Small intestine (tissue), 7 donors: Measurements from ENCODE around the gene PPP1R11. TPM values are rescaled to one million over a fixed set of nuclear protein-coding genes. Genes with fewer than 3 reads are reported as not detected.

Source experiments
- DNase-seq, 2 donors: peaks; one replicate each; pipeline versions ENCODE4 v3.0.0 to v3.0.0-alpha.2; 2013
- FAIRE-seq: peaks from 2 replicates; lab custom pipeline; 2012; peaks lifted over from hg19 to GRCh38; lab: Jason Lieb, UNC
- H3K27ac ChIP-seq, 3 donors: one replicate each; pipeline ENCODE4 v1.5.1; 2013; ENCODE audit warnings: low read length in 2 of 3, mild to moderate bottlenecking in 2 of 3, control low read depth in 1 of 3, inconsistent platforms in 1 of 3, low read depth in 1 of 3, moderate library complexity in 1 of 3
- H3K27me3 ChIP-seq, 3 donors: one replicate each; pipeline ENCODE4 v1.6.1; 2013; ENCODE audit warnings: low read length in 3 of 3, inconsistent platforms in 1 of 3; ENCODE audit not compliant: control insufficient read depth in 3 of 3, insufficient read depth in 3 of 3
- H3K36me3 ChIP-seq, 3 donors: one replicate each; pipeline ENCODE4 v1.6.1; 2013; ENCODE audit warnings: low read length in 3 of 3, inconsistent platforms in 1 of 3, low read depth in 1 of 3, mild to moderate bottlenecking in 1 of 3, moderate library complexity in 1 of 3; ENCODE audit not compliant: control insufficient read depth in 3 of 3, insufficient read depth in 2 of 3
- H3K4me1 ChIP-seq, 3 donors: one replicate each; pipeline ENCODE4 v1.6.1; 2013; ENCODE audit warnings: low read length in 2 of 3, inconsistent platforms in 1 of 3, low read depth in 1 of 3, mild to moderate bottlenecking in 1 of 3, moderate library complexity in 1 of 3; ENCODE audit not compliant: control insufficient read depth in 3 of 3, insufficient read depth in 2 of 3
- H3K4me3 ChIP-seq, 3 donors: one replicate each; pipeline ENCODE4 v1.5.1; 2013; ENCODE audit warnings: low read length in 3 of 3, control low read depth in 1 of 3, inconsistent platforms in 1 of 3, low read depth in 1 of 3, mild to moderate bottlenecking in 1 of 3, moderate library complexity in 1 of 3
- H3K9me3 ChIP-seq, 2 donors: one replicate each; pipeline ENCODE4 v1.6.1; 2013; ENCODE audit warnings: low read depth in 1 of 2, low read length in 1 of 2; ENCODE audit not compliant: control insufficient read depth in 2 of 2, insufficient read depth in 1 of 2
- WGBS, 3 donors: extraction: QIAGEN DNeasy Blood & Tissue Kit; methylation state at CpG; one replicate each; pipeline ENCODE4 v1.1.7; 2013; 5-methylcytosine and 5-hydroxymethylcytosine counted together
- polyA plus RNA-seq, 4 donors: library from polyadenylated mRNA; stranded (reverse) in 3 of 4; unstranded in 1 of 4; fragments of 200-250 nt in 3 of 4; fragments of 120-200 nt in 1 of 4; gene quantifications; one replicate each; pipeline versions ENCODE4 v1.2.1 to v1.2.3, GENCODE V29; 2013
- donor health status: healthy with polysubstance abuse.
- donor health status: control.
- donor health status: control.
- donor health status: Bipolar disorder and iron deficiency.
- donor health status: healthy.

The PPP1R11 gene
- polyA plus RNA-seq, 4 donors, result 65.9 to 111 (median 90.1) TPM

DNA sequence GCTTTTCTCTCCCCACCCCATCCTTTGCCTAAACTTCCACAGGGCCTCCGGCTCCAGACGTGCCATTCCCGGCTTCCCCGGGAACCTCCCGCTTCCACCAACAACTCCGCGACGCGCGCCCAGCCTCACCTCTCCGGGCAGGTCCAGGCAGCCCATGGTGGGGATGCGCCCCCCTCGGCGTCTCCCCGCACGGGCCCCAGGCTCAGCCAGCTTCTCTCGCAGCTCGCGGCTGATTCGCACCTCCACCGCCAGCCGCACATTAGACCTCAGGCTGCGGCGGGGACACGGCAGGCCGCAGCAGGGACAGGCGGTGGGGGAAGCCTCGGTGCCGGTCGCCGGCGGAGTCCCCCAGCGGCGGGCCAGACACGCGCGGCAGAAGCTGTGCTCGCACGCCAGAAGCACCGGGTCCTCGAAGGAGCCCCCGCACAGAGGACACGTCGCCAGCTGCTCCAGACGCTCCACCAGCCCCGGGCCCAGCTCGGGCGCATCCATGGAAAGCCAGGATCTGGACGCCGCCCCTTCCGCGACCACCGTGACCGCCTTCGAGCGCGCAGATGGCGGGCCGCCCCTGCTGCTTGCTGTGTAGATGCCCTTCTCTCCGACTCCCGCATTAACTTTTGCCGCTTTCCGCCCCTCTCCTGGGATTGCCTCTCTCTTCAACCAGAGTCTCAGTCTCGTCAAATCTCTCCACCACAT, 8.2 kb downstream of the PPP1R11 start, which contains the start of gene RNF39:
Gene RNF39 (minus strand): TSS at position 676 of the 696 bp plus-strand sequence. CDS start 184 bp downstream, at position 492.
- no peaks in the 10 kb centered on the region for H3K36me3 ChIP-seq
- H3K9me3 ChIP-seq, result no peaks in the 10 kb centered on the region
- H3K4me3 ChIP-seq, result peak within 1 kb of the TSS in 2 of 3 donors; percentile 27 to 38
- peaks cover 6 to 29% (median 6%) of the 10 kb centered on the region in 3 donors for H3K4me1 ChIP-seq
- FAIRE-seq, result no peak
- WGBS, 3 donors, result 1 to 2% (median 1%) methylated on average over 62 to 64 of the region's 64 CpGs
- peak within 1 kb of the TSS in 1 of 3 donors; percentile 23 for H3K27ac ChIP-seq
- H3K27me3 ChIP-seq, result peaks cover 0 to 88% (median 14%) of the 10 kb centered on the region in 3 donors
- peak in 1 of 2 donors; percentile 43 for DNase-seq

- 17 to 32% (median 32%) methylated on average over 18 to 22 of the region's 22 CpGs for WGBS, 3 donors
- DNase-seq, result peak; percentile 48 to 72
- peak overlapping the region in 1 of 3 donors; percentile 23 for H3K27ac ChIP-seq
- peaks cover 5 to 29% (median 6%) of the 10 kb centered on the region in 3 donors for H3K4me1 ChIP-seq
- peak overlapping the region in 1 of 3 donors; percentile 27 for H3K4me3 ChIP-seq
- H3K27me3 ChIP-seq, result peaks cover 0 to 81% (median 14%) of the 10 kb centered on the region in 3 donors
- no peak for FAIRE-seq
- H3K9me3 ChIP-seq, result no peaks in the 10 kb centered on the region
- H3K36me3 ChIP-seq, result no peaks in the 10 kb centered on the region
These were observed 9.1 kb downstream of the PPP1R11 start for GRCh38 chr6:30075790-30076732.

GRCh38 chr6:30077218-30077617, 10.2 kb downstream of the PPP1R11 start:
- FAIRE-seq (no peak), DNase-seq (no peak)
- H3K36me3 ChIP-seq, result no peaks in the 10 kb centered on the region
- 47 to 65% (median 61%) methylated on average over 4 of the region's 4 CpGs for WGBS, 3 donors
- H3K4me1 ChIP-seq, result peaks cover 0 to 25% (median 6%) of the 10 kb centered on the region in 3 donors
- no peaks in the 10 kb centered on the region for H3K9me3 ChIP-seq
- H3K4me3 ChIP-seq, result no peak overlapping the region
- H3K27me3 ChIP-seq, result peaks cover 0 to 71% (median 14%) of the 10 kb centered on the region in 3 donors
- H3K27ac ChIP-seq, result no peak overlapping the region

- Histone ChIP-seq H3K27ac (no peak overlapping the region), H3K4me3 (no peak overlapping the region), H3K27me3 (peaks cover 0 to 2% (median 2%) of the 10 kb centered on the region in 3 donors), H3K9me3 (no peaks in the 10 kb centered on the region), H3K36me3 (no peaks in the 10 kb centered on the region), H3K4me1 (peaks cover 0 to 22% (median 5%) of the 10 kb centered on the region in 3 donors)
- 59 to 80% (median 68%) methylated on average over 5 of the region's 5 CpGs for WGBS, 3 donors
- DNase-seq, result no peak
- FAIRE-seq, result no peak
These were observed 20.9 kb downstream of the PPP1R11 start for GRCh38 chr6:30087876-30088275.

DNA sequence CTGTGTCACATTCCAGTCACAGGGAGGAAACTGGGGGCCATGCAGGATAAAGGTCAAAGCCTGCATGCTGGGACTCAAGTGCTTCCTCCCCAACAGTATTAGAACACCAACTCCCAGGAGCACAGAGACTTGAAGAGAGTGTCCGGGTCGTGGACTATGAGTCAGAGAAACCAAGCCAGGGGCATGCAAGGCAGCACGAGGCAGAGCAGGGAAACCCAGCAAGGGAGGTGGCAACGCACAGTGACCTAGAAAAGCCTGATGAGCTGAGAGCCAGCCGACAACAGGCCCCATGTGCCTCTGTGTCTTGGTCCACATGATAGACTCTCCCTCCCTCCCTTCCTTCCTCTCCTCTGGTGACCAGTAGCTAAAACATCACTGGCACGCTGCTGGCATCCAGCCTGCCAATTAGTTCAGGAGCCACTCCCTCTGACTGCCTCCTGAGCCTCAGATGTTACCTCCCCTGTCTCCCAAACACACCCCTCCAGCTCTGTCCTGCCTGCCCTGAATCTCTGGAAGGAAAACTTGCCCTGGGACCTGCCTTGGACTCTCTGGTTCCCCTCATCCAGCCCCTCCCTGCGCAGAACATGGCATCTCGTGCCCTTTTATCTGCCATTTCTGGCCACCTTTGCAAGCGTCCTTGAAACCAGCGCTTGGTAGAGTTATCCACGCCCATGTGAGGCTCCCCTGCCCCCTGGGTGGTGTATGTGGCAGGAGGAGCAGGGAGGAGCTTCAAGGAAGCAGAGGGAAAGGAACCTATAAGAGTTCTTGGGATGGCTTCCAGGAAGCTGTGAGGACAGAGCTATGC, 24.8 kb downstream of the PPP1R11 start:
- 10 to 35% (median 21%) methylated on average over 11 of the region's 11 CpGs for WGBS, 3 donors
- H3K4me3 ChIP-seq, result no peak overlapping the region
- FAIRE-seq (no peak), DNase-seq (peak; percentile 89 to 95)
- peak overlapping the region; percentile 86 to 91 (median 87) for H3K27ac ChIP-seq
- H3K36me3 ChIP-seq, result no peaks in the 10 kb centered on the region
- H3K9me3 ChIP-seq, result no peaks in the 10 kb centered on the region
- H3K4me1 ChIP-seq, result peaks cover 0 to 38% (median 5%) of the 10 kb centered on the region in 3 donors
- H3K27me3 ChIP-seq, result peaks cover 0 to 4% (median 2%) of the 10 kb centered on the region in 3 donors

DNA sequence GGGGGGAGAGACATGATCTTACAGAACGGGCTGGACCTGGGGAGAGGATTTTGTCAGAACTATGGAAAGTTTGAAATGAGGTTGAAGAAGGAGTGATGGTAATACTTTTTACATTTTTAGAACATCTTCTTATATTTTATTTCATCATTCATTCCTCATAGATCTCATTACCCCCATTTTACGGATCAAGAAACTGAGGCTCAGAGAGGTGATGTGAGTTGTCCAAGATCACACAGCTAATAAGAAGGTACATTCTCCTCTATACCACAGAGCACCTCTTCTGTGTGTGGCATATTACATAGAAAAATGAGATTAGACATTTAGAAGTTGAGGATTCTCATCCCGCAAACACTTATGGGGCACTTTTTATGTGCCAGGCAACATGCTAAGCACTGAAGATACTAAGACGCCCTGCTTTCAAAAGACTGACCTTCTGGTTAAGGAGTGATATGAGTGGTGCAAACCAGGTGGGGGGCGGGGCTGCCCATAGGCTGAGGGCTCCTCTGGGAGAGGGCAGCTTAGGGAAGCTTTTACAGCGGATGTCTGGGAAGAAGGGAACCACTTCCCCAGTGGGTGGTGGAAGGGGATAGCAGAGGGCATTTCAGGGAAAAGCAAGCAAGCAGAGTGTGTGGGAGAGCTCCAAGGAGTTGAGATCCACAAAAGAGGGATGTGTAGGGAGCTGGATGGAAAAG, 26.0 kb downstream of the PPP1R11 start:
- FAIRE-seq (no peak), DNase-seq (peak in 1 of 2 donors; percentile 20)
- Histone ChIP-seq H3K36me3 (no peaks in the 10 kb centered on the region), H3K4me3 (no peak overlapping the region), H3K27me3 (peaks cover 0 to 6% (median 2%) of the 10 kb centered on the region in 3 donors), H3K9me3 (no peaks in the 10 kb centered on the region), H3K27ac (no peak overlapping the region), H3K4me1 (peaks cover 0 to 49% (median 5%) of the 10 kb centered on the region in 3 donors)
- 71 to 76% (median 71%) methylated on average over 6 of the region's 6 CpGs for WGBS, 3 donors

DNA sequence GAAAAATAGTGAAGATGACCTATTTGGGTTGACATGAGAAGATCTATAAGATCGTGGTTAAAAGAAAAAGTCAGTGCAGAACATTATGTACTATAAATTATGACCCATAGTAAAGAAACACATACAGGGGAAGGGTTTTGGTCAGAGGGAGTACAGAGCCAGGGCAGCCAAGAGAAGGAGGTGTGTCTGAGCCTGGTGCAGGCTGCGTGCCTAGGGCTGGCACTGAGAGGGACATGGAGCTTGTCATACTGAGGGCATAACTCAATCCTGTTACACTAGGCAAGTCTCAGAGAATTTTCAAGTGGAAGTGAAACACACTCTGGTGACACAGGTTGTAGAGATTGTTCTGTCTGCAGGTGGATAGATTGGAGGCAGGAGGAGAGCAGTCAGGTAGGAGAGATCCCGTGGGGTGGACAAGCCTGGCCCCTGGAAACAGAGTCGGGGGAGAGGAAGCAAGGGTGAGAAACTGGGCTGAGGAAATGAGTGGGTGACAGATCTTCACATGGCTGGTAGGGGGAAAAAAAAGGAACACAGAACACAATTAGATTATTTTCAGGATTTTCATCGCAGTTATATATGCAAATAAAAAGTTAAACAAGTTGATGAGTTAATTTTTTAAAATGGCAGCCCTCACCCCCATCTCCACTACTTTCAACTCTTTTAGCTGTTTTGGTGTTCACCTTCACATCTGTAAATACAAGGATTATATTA, 27.1 kb downstream of the PPP1R11 start:
- DNase-seq, result no peak
- H3K27ac ChIP-seq, result peak overlapping the region in 1 of 3 donors; percentile 86
- WGBS, 3 donors, result 75 to 76% (median 76%) methylated on average over 5 of the region's 5 CpGs
- H3K36me3 ChIP-seq, result no peaks in the 10 kb centered on the region
- FAIRE-seq, result no peak
- H3K4me1 ChIP-seq, result peaks cover 0 to 57% (median 5%) of the 10 kb centered on the region in 3 donors
- H3K4me3 ChIP-seq, result no peak overlapping the region
- no peaks in the 10 kb centered on the region for H3K9me3 ChIP-seq
- H3K27me3 ChIP-seq, result peaks cover 0 to 8% (median 0%) of the 10 kb centered on the region in 3 donors
